ENCODE results near the gene KIAA1217.

DNA sequence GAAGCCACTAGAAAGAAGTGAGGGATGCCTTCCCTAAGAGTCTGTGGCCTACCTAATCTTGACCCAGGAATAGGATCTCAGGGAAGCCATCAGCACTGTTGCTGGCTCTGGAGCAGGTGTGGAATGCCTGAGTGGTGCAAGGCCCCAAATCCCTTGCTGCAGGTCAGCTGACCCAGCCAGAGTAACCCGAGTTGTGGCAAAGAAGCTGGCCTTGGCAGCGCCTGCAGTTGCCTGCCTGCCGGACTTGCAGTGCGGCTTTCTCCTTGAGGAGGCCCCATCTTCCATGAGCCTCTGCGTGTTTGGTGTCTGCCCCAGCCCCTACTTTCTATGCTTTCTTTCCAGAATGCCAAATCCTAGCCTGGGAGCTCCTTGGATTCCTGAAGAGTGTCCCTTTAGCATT lies 5.8 kb downstream of the KIAA1217 start:
- TF ChIP-seq, protein P1, sequence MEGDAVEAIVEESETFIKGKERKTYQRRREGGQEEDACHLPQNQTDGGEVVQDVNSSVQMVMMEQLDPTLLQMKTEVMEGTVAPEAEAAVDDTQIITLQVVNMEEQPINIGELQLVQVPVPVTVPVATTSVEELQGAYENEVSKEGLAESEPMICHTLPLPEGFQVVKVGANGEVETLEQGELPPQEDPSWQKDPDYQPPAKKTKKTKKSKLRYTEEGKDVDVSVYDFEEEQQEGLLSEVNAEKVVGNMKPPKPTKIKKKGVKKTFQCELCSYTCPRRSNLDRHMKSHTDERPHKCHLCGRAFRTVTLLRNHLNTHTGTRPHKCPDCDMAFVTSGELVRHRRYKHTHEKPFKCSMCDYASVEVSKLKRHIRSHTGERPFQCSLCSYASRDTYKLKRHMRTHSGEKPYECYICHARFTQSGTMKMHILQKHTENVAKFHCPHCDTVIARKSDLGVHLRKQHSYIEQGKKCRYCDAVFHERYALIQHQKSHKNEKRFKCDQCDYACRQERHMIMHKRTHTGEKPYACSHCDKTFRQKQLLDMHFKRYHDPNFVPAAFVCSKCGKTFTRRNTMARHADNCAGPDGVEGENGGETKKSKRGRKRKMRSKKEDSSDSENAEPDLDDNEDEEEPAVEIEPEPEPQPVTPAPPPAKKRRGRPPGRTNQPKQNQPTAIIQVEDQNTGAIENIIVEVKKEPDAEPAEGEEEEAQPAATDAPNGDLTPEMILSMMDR (IDR thresholded peaks at IDR 0.05) = no peak
- no peak for TF ChIP-seq POLR2AphosphoS5 (IDR thresholded peaks at IDR 0.05)

Measured in prostate gland (tissue), 2 donors.